Kidney epithelial cell (primary cell): ENCODE data around the gene EBF4. TPM values are rescaled to one million over a fixed set of nuclear protein-coding genes. Genes with fewer than 3 reads are reported as not detected.

Experiments used
- DNase-seq: peaks from one replicate; pipeline ENCODE4 v3.0.0-alpha.2; 2010; ENCODE audit warnings: low read depth
- H3K27me3 ChIP-seq: 2 replicates; pipeline ENCODE4 v1.6.0; 2011; ENCODE audit warnings: low read length; ENCODE audit not compliant: control insufficient read depth, insufficient read depth
- H3K36me3 ChIP-seq: 2 replicates; pipeline ENCODE4 v1.5.1; 2011; ENCODE audit warnings: low read length; ENCODE audit not compliant: control insufficient read depth, insufficient read depth
- H3K4me3 ChIP-seq: 2 replicates; pipeline ENCODE4 v1.5.1; 2011; ENCODE audit warnings: low read depth, mild to moderate bottlenecking, control low read depth, low read length
- CTCF ChIP-seq: IDR thresholded peaks from 2 replicates; pipeline ENCODE4 v1.5.1; 2011; ENCODE audit warnings: mild to moderate bottlenecking, moderate library complexity, low read length, control low read depth, inconsistent platforms; ENCODE audit not compliant: insufficient read depth, poor library complexity, severe bottlenecking
- total RNA-seq: library from RNA; depleted of rRNA; stranded (reverse); fragments of >200 nt; gene quantifications from 2 replicates; pipeline ENCODE4 v1.2.3, GENCODE V29; 2015

EBF4 gene
- total RNA-seq, 1 donor from 2014 or later: 8.1 TPM

GRCh38 chr20:2707353-2708072 is 14.9 kb downstream of the EBF4 start:
- H3K4me3 ChIP-seq: no peak overlapping the region
- TF ChIP-seq CTCF: no peak
- no peak for DNase-seq
- no peaks in the 10 kb centered on the region for H3K36me3 ChIP-seq
- H3K27me3 ChIP-seq: peaks cover 11% of the 10 kb centered on the region

GRCh38 chr20:2708073-2708415 is 15.5 kb downstream of the EBF4 start:
- Histone ChIP-seq H3K4me3 (no peak overlapping the region), H3K36me3 (no peaks in the 10 kb centered on the region), H3K27me3 (peaks cover 11% of the 10 kb centered on the region)
- DNase-seq: no peak
- TF ChIP-seq CTCF: no peak

GRCh38 chr20:2708665-2709064 is 16.1 kb downstream of the EBF4 start:
- Histone ChIP-seq H3K27me3 (peaks cover 11% of the 10 kb centered on the region), H3K4me3 (no peak overlapping the region), H3K36me3 (no peaks in the 10 kb centered on the region)
- DNase-seq: no peak
- no peak for TF ChIP-seq CTCF

GRCh38 chr20:2709205-2709981 is 16.8 kb downstream of the EBF4 start:
- Histone ChIP-seq H3K27me3 (peaks cover 11% of the 10 kb centered on the region), H3K4me3 (no peak overlapping the region), H3K36me3 (no peaks in the 10 kb centered on the region)
- TF ChIP-seq CTCF: no peak
- no peak for DNase-seq

- no peak for DNase-seq
- H3K4me3 ChIP-seq: no peak overlapping the region
- H3K27me3 ChIP-seq: peaks cover 2% of the 10 kb centered on the region
- no peaks in the 10 kb centered on the region for H3K36me3 ChIP-seq
- TF ChIP-seq CTCF: no peak
Observed at GRCh38 chr20:2713285-2713684, 20.7 kb downstream of the EBF4 start.
